Chondrocyte (in vitro differentiated cells): ENCODE results near the gene ERC1. TPM values are rescaled to one million over a fixed set of nuclear protein-coding genes. Genes with fewer than 3 reads are reported as not detected.
"Not testable (repeated sequence)": the region's sequence is repeated elsewhere in the genome, so short reads cannot be mapped to it uniquely, and the experiment has no call there.

Source experiments
- DNase-seq: peaks from one replicate; pipeline ENCODE4 v3.0.0; 2021; ENCODE audit warnings: mixed read lengths, low spot score
- H3K27ac Mint-ChIP-seq: one replicate; pipeline ENCODE4 v1.8.0; 2021; ENCODE audit warnings: mild to moderate bottlenecking, moderate library complexity, mixed read lengths; ENCODE audit not compliant: unreplicated experiment
- H3K27me3 Mint-ChIP-seq: 2 replicates; pipeline ENCODE4 v1.8.0; 2021; ENCODE audit warnings: low read depth, mixed read lengths
- H3K36me3 Mint-ChIP-seq: 2 replicates; pipeline ENCODE4 v1.8.0; 2021; ENCODE audit warnings: low read depth, mixed read lengths
- H3K4me1 Mint-ChIP-seq: 2 replicates; pipeline ENCODE4 v1.8.0; 2021; ENCODE audit warnings: low read depth, mild to moderate bottlenecking, mixed read lengths
- H3K4me3 Mint-ChIP-seq: one replicate; pipeline ENCODE4 v1.8.0; 2021; ENCODE audit warnings: mild to moderate bottlenecking, moderate library complexity, mixed read lengths; ENCODE audit not compliant: unreplicated experiment
- H3K9me3 Mint-ChIP-seq: 2 replicates; pipeline ENCODE4 v1.8.0; 2021; ENCODE audit warnings: low read depth, mixed read lengths
- CTCF ChIP-seq: fragments of 200-600 bp; sonication (generic); IDR thresholded peaks from 2 replicates; pipeline ENCODE4 v1.5.0; 2021; ENCODE audit warnings: antibody characterized with exemption, mild to moderate bottlenecking, moderate library complexity
- total RNA-seq: library from RNA; stranded (reverse); gene quantifications from 3 replicates; pipeline ENCODE4 v1.2.1, GENCODE V29; 2021

Gene ERC1
- total RNA-seq, 1 donor from 2014 or later, result 79.3 TPM

DNA sequence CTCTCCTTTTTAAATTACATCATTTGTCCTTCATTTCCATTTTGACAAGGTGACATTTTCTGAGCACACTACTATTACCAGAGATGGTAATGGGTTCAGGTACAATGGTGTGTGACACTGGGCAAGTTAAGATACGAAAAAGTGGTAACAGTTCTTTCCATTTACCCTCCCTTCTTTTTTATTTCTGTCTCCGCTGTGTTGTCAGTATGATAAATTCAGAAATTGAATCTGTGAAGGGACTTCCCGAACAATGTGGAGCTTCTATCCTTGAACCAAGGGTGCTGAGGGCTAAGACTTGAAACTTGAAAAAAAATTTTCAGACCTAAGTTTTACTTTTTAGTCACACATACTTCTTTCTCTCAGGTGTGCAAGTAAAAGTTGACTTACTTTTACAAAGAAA lies 103.7 kb downstream of the ERC1 start:
- TF ChIP-seq CTCF, result no peak
- Mint-ChIP-seq H3K4me1 (peaks cover 16% of the 10 kb centered on the region), H3K4me3 (no peak overlapping the region), H3K36me3 (no peaks in the 10 kb centered on the region), H3K27me3 (no peaks in the 10 kb centered on the region), H3K9me3 (no peaks in the 10 kb centered on the region), H3K27ac (no peak overlapping the region)
- no peak for DNase-seq

GRCh38 chr12:1099158-1099557 lies 108.1 kb downstream of the ERC1 start:
- DNase-seq, result no peak
- no peak for TF ChIP-seq CTCF
- peaks cover 5% of the 10 kb centered on the region for H3K4me1 Mint-ChIP-seq
- no peaks in the 10 kb centered on the region for H3K27me3 Mint-ChIP-seq
- H3K9me3 Mint-ChIP-seq, result no peaks in the 10 kb centered on the region
- no peaks in the 10 kb centered on the region for H3K36me3 Mint-ChIP-seq
- H3K27ac Mint-ChIP-seq, result no peak overlapping the region
- no peak overlapping the region for H3K4me3 Mint-ChIP-seq

DNA sequence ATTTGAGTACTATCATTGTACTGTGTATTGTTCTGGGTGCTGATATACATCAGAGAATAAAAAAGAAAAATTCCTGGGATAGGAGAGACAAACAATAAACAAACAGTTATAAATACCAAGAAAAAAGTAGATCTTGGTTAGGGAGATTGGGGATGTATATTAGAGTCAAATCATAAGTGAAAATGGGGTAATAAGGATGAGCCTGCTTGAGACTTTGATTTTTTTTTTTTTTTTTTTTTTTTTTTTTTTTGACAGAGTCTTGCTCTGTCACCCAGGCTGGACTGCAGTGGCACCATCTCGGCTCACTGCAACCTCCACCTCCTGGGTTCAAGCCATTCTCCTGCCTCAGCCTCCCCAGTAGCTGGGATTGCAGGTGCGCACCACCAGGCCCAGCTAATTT lies 108.6 kb downstream of the ERC1 start:
- not testable (repeated sequence) for H3K9me3 Mint-ChIP-seq, DNase-seq, H3K36me3 Mint-ChIP-seq, H3K27me3 Mint-ChIP-seq, H3K27ac Mint-ChIP-seq, H3K4me1 Mint-ChIP-seq, H3K4me3 Mint-ChIP-seq

- no peak for TF ChIP-seq CTCF
- H3K9me3 Mint-ChIP-seq, result no peaks in the 10 kb centered on the region
- H3K27me3 Mint-ChIP-seq, result no peaks in the 10 kb centered on the region
- H3K36me3 Mint-ChIP-seq, result peaks cover 1% of the 10 kb centered on the region
- DNase-seq, result no peak
- no peak overlapping the region for H3K4me3 Mint-ChIP-seq
- H3K4me1 Mint-ChIP-seq, result peaks cover 7% of the 10 kb centered on the region
- H3K27ac Mint-ChIP-seq, result no peak overlapping the region
Measured at GRCh38 chr12:1102115-1102514, 111.1 kb downstream of the ERC1 start.

DNA sequence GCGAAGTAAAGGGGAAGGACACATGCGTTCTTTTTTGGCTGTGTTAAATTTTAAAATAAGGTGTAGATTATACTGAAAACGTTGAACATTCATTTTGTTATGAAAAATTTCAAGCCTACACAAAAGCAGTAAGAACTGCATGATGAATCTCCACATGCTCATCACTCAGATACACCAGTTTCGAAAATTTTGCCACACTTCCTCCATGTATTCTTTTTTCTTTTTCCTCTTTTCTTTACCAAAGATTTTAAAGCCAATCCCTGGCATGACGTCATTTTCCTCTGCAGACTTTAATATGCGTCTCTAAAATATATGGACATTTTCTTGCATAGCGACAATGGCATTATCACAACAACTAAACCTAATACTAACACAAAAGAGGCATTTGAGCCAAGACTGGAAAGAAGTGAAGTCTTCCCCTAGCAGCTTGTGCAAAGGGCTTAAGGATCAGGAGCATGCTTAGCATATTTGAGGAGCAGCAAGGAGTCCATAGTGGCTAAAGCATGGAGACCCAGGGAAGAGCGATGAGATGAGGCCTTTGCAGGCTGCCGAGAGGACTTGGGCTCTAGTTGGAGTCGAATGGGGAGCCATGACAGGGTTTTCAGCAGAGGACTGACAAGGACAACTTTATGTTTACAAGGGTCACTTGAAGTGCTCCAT lies 111.9 kb downstream of the ERC1 start:
- H3K27ac Mint-ChIP-seq, result no peak overlapping the region
- peaks cover 14% of the 10 kb centered on the region for H3K4me1 Mint-ChIP-seq
- no peaks in the 10 kb centered on the region for H3K9me3 Mint-ChIP-seq
- no peaks in the 10 kb centered on the region for H3K27me3 Mint-ChIP-seq
- DNase-seq, result no peak
- H3K36me3 Mint-ChIP-seq, result peaks cover 4% of the 10 kb centered on the region
- TF ChIP-seq CTCF, result no peak
- no peak overlapping the region for H3K4me3 Mint-ChIP-seq

GRCh38 chr12:1103632-1104031 lies 112.6 kb downstream of the ERC1 start:
- DNase-seq, result no peak
- Mint-ChIP-seq H3K27me3 (no peaks in the 10 kb centered on the region), H3K36me3 (peaks cover 4% of the 10 kb centered on the region), H3K4me3 (no peak overlapping the region), H3K27ac (no peak overlapping the region), H3K4me1 (peaks cover 18% of the 10 kb centered on the region), H3K9me3 (no peaks in the 10 kb centered on the region)
- no peak for TF ChIP-seq CTCF
